NCI-H1048 (cell line): ENCODE results near the gene DMWD.

Experiments used
- DNase-seq: peaks from one replicate; lab custom pipeline; 2025; lab: John Stamatoyannopoulos, UW

DMWD gene

GRCh38 chr19:45770192-45771101 lies 22.2 kb downstream of the DMWD start:
- DNase-seq = peak; percentile 96

DNA sequence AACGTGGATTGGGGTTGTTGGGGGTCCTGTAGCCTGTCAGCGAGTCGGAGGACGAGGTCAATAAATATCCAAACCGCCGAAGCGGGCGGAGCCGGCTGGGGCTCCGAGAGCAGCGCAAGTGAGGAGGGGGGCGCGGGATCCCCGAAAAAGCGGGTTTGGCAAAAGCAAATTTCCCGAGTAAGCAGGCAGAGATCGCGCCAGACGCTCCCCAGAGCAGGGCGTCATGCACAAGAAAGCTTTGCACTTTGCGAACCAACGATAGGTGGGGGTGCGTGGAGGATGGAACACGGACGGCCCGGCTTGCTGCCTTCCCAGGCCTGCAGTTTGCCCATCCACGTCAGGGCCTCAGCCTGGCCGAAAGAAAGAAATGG lies 22.8 kb downstream of the DMWD start:
- DNase-seq = no peak

GRCh38 chr19:45768984-45769782 lies 23.5 kb downstream of the DMWD start, which contains the start of gene SIX5:
Gene SIX5, minus strand, starts transcription at chr19:45769252. Its CDS starts 408 bp downstream, at chr19:45768844.
- peak; percentile 90 for DNase-seq

GRCh38 chr19:45768655-45768983 lies 24.0 kb downstream of the DMWD start:
- DNase-seq = no peak

- DNase-seq = no peak
These were observed 24.6 kb downstream of the DMWD start for GRCh38 chr19:45767881-45768654.

DNA sequence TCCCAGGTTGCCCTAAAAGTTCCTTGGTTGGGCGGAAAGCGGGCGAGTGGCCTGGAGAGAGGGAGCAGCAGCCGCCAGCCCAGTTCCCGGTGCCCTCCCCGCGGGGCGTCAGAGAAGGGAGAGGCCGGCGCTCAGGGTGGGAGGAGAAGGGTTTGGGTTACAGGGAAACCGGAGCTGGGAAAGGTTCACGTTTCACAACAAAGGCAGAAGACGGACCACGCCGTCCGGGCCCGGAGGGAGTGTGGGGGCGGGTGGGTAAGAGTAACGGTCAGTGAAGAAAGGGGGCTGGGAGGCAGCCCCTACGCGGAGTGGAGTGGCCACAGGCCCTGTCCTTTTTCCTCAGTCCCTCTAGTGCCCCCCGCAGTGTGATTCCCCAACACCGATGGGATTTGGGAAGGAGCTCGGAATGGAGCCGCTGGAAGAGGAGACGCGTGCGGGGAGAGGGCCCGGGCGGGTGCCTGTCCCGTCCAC lies 25.2 kb downstream of the DMWD start:
- DNase-seq = no peak

DNA sequence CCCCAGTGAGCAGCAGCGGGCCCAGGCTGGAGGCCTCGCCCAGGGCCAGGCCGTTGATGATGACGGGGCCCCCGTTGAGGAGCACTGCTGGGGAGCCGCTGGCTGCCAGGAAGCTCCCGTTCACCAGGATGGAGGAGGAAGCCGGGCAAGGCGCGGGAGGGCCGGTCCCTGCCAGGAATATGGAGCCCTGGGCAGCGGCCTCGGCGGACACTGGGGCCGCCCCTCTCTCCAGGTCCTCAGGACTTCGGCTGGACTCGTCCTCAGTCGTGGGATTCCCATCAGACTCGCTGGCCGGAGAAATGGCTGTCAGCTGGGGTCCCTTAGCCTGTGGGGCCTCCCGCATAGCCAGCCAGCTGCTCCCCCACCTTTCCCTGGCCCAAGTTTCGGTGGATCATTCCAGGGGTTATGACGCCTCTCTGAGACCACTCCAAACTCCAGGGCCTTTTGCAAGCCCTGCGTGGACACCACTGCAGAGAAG lies 25.7 kb downstream of the DMWD start:
- no peak for DNase-seq

GRCh38 chr19:45766296-45766868 lies 26.3 kb downstream of the DMWD start:
- no peak for DNase-seq

- no peak for DNase-seq
These were observed 26.8 kb downstream of the DMWD start for GRCh38 chr19:45765702-45766295.

DNA sequence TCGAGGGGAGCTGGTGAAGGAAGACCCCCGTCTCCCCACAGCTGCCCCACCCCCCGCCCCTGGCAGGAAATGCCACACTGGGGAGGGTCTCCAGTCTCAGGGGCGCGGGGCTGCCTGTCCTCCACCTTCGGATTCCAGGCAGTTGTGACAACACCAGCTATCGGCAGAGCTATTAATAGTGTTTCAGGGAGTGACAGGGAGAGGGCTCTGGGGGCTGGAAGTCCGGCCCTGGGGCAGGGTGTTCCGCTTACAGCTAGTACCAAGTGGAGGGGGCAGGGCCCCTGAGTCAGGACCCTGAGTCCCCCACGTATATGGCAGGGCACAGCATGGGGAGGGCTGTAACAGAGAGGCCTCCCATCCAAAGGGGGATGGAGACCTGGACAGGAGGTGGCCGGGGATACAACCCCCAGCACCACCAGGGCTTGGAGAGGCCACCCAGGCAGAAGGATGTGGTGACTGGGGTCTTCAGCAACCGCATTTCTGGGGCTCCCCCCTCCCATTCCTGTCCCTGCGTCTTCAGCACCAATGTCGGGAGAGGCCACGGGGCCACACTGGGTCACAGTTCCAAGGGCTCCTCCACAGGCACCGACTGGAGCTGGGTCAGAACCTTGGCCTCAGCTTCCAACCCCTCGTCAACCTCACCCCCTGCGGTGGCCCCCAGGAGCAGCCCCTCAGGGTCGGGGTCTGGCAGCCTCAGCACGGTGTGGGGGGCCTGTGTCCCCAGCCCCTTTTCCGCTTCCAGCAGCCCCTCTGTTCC lies 27.5 kb downstream of the DMWD start:
- no peak for DNase-seq

- DNase-seq = no peak
These were observed 28.2 kb downstream of the DMWD start for GRCh38 chr19:45764475-45764874.

DNA sequence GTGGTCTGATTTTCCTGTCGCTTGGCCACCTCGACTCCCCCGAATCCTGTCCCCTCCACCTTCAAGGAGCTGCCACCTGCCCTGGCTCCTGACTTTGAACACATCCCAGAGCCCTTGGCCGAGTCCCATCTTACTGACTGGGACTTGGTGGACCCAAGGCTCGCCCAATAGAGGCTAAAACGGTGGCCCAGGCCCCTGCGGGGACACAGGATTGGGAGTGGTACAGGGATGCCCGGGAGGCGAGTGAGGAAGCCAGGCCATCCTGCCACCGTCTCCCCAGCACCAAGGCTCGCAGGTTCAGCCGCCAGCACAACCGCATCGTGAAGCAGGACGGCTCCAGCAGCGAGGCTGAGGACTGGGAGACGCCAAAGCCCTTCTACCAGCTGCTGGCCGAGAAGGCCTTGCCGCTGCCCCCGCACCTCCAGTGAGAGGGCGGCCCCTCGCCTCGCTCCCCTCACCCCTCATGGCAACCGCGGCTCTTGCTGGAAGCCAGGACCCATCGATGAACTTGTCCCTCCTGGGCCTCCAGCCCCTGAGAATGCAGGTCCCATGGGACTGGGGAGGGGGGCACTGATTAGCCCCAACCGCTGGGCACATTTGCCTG lies 28.9 kb downstream of the DMWD start:
- no peak for DNase-seq

DNA sequence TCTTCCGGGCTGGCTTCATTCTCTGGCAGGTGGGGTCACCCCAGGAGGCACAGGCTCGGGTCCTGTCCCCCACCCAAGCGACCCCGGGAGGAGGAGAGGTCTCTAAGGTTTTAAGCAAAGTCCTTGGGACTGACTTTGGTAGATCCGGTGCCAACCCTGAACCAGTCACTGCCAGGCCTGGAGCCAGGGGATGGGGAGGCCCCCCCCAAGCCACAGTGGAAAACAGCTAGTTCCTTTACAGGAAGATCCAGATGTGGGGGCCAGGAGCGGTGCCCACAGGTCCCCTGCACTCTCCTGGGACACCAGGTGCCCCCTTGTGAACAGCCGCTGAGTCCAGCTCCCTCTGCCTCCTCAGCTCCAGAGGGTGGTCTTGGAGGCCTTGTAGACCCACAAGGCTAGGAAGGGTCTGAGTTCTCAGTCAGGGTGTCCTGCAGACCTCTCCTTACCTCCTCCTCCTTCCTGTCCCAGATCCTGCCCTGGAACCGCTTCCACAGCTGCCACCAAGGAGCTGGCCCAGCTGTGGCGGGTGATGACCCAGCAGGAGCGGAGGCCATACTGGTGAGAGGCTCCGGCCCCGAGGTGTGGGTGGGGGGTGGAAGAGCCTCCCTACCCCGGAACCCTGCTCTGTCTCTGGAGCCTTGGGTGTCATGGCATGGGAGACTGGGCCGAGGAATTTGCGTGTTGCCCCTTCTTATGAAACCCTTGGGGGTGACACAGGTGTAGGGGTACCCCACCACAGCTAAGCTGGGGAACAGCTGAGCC lies 29.6 kb downstream of the DMWD start:
- DNase-seq = no peak

GRCh38 chr19:45761714-45762113 lies 30.9 kb downstream of the DMWD start:
- DNase-seq = no peak

DNA sequence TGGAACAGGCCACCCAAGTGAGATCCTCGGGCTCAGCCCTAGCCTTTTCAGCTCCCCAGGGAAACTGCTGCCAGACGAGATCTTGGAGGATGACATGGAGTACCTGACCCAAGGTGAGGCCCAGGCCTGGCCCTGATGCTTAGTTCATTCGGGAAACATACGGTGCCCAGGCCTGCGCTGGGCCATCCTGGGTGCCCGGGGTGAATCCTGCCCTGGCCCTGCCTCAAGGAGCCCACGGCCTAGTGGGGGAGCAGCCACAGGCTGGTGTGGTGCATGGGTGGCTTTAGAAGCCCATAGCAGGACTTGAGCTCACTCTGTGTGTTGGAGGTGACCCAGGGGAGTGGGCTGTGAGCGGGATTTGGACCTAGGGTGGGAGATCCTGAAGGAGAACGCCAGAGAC lies 33.7 kb downstream of the DMWD start:
- no peak for DNase-seq

GRCh38 chr19:45757695-45758094 lies 35.0 kb downstream of the DMWD start:
- DNase-seq = no peak

DNA sequence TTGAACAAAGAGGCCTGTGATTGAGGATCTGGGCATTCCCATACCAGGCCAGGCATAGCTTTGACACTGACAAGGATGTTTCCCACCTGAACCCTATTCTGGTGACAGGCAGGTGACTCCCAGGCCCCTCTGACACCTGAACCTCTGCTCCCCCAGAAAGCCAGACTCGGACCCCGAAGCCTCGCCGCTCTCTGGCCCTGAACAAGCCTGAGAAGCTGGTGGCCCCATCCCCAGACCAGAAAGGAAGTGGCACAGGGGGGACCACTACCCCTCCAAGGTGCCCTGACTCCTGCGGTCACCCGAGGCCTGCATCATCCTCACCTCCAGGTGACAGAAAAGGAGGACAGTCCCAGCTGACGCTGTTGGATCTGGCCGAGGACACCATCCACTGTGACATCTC lies 38.3 kb downstream of the DMWD start:
- DNase-seq = no peak

DNA sequence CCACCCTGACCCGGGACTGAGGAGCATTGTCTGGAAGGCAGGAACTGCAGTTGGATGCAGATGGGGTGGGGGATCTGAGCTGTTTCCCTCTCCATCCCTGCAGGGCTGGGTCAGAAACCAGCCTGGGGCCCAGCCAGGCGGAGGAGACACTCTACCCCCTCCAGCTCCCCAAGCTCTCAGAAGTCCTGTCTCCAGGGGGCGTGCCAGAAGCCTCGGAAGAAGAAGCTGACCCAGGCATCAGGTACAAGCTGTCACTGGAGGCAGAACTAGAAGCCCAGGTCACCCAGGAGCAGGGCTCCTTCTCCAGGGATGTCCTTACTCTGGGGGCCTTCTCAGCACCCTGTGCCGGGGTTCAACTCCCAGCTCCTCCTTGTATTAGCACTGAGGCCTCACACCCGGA lies 39.1 kb downstream of the DMWD start:
- no peak for DNase-seq

GRCh38 chr19:45752639-45753038 lies 40.0 kb downstream of the DMWD start:
- no peak for DNase-seq
